Hepatocyte (in vitro differentiated cells): ENCODE data around the gene DHRS7B. TPM values are rescaled to one million over a fixed set of nuclear protein-coding genes. Genes with fewer than 3 reads are reported as not detected.
"Not testable (repeated sequence)": the region's sequence is repeated elsewhere in the genome, so short reads cannot be mapped to it uniquely, and the experiment has no call there.

Source experiments
- DNase-seq: peaks from one replicate; pipeline ENCODE4 v3.0.0-alpha.2; 2016; ENCODE audit warnings: low spot score
- H2AFZ ChIP-seq: fragments of 200-600 bp; sonication (generic); 2 replicates; pipeline ENCODE4 v1.6.0; 2016; ENCODE audit warnings: antibody characterized with exemption, mild to moderate bottlenecking
- H3K27ac ChIP-seq: fragments of 200-600 bp; sonication (generic); 2 replicates; pipeline ENCODE4 v1.5.1; 2016; ENCODE audit warnings: mild to moderate bottlenecking
- H3K27me3 ChIP-seq: fragments of 200-600 bp; sonication (generic); 2 replicates; pipeline ENCODE4 v1.6.1; 2016
- H3K36me3 ChIP-seq: fragments of 200-600 bp; sonication (generic); replicated peaks from 2 replicates; pipeline ENCODE4 v1.5.1; 2016; ENCODE audit warnings: low read depth; ENCODE audit not compliant: insufficient read depth
- H3K4me1 ChIP-seq: fragments of 200-600 bp; sonication (generic); 2 replicates; pipeline ENCODE4 v1.5.1; 2016; ENCODE audit warnings: mild to moderate bottlenecking, moderate library complexity; ENCODE audit not compliant: insufficient read depth
- H3K4me2 ChIP-seq: fragments of 200-600 bp; sonication (generic); 2 replicates; pipeline ENCODE4 v1.6.0; 2016
- H3K4me3 ChIP-seq: fragments of 200-600 bp; sonication (generic); 2 replicates; pipeline ENCODE4 v1.5.1; 2016; ENCODE audit warnings: mild to moderate bottlenecking
- H3K79me2 ChIP-seq: fragments of 200-600 bp; sonication (generic); 2 replicates; pipeline ENCODE4 v1.6.0; 2017; ENCODE audit warnings: mild to moderate bottlenecking
- H3K9me2 ChIP-seq: fragments of 200-600 bp; sonication (generic); replicated peaks from 2 replicates; pipeline ENCODE4 v1.6.0; 2017; ENCODE audit warnings: mild to moderate bottlenecking; ENCODE audit not compliant: insufficient read depth
- H3K9me3 ChIP-seq: fragments of 200-600 bp; sonication (generic); 2 replicates; pipeline ENCODE4 v1.5.1; 2016; ENCODE audit warnings: low read depth, mild to moderate bottlenecking
- H4K20me1 ChIP-seq: fragments of 200-600 bp; sonication (generic); 2 replicates; pipeline ENCODE4 v1.6.0; 2016; ENCODE audit warnings: mild to moderate bottlenecking; ENCODE audit not compliant: insufficient read depth, poor library complexity, severe bottlenecking
- CTCF ChIP-seq: fragments of 200-600 bp; sonication (generic); IDR thresholded peaks from 2 replicates; pipeline ENCODE4 v1.5.1; 2016; ENCODE audit warnings: antibody characterized with exemption, mild to moderate bottlenecking; ENCODE audit not compliant: poor library complexity
- EZH2 ChIP-seq: fragments of 200-600 bp; sonication (generic); IDR thresholded peaks from 2 replicates; pipeline ENCODE4 v1.6.1; 2016; ENCODE audit warnings: antibody characterized with exemption, mild to moderate bottlenecking, borderline replicate concordance
- EZH2phosphoT487 ChIP-seq: fragments of 200-600 bp; sonication (generic); IDR thresholded peaks from one replicate; pipeline ENCODE4 v1.6.1; 2018; ENCODE audit warnings: antibody characterized with exemption, mild to moderate bottlenecking, low read depth, moderate library complexity; ENCODE audit not compliant: unreplicated experiment, severe bottlenecking
- WGBS: methylation state at CpG from one replicate; pipeline ENCODE4 v1.1.6; 2016; ENCODE audit warnings: low lambda C conversion rate; ENCODE audit errors: missing lambda C conversion rate; 5-methylcytosine and 5-hydroxymethylcytosine counted together
- polyA plus RNA-seq: library from polyadenylated mRNA; unstranded; fragments of >200 nt; fragmentation: Nextera tagmentation; extraction: Ambion mirVana; gene quantifications from 2 replicates; pipeline ENCODE4 v1.2.1, GENCODE V29; 2016
- total RNA-seq: library from RNA; depleted of rRNA; stranded (reverse); fragments of >200 nt; gene quantifications from 2 replicates; pipeline ENCODE4 v1.2.3, GENCODE V29; 2014

Gene DHRS7B
- total and polyA plus RNA-seq, 2 experiments from 2014 or later, result 34.6 to 46.2 TPM

GRCh38 chr17:21113049-21113690, 13.6 kb upstream of the DHRS7B start:
- Histone ChIP-seq H3K9me2 (no peaks in the 10 kb centered on the region), H3K79me2 (no peaks in the 10 kb centered on the region), H4K20me1 (no peaks in the 10 kb centered on the region), H3K4me2 (no peak overlapping the region), H3K4me3 (no peak overlapping the region), H2AFZ (no peak overlapping the region), H3K9me3 (no peaks in the 10 kb centered on the region), H3K27me3 (no peaks in the 10 kb centered on the region), H3K36me3 (no peaks in the 10 kb centered on the region), H3K27ac (no peak overlapping the region), H3K4me1 (no peaks in the 10 kb centered on the region)
- TF ChIP-seq CTCF (no peak), EZH2 (no peak), EZH2phosphoT487 (no peak)
- DNase-seq, result no peak
- 87% methylated on average over 5 of the region's 5 CpGs for WGBS

- no peaks in the 10 kb centered on the region for H3K9me3 ChIP-seq
- no peak overlapping the region for H2AFZ ChIP-seq
- no peaks in the 10 kb centered on the region for H3K36me3 ChIP-seq
- TF ChIP-seq EZH2, result no peak
- no peak for TF ChIP-seq EZH2phosphoT487
- no peak for TF ChIP-seq CTCF
- DNase-seq, result no peak
- 76% methylated on average over 1 of the region's 1 CpG for WGBS
- no peaks in the 10 kb centered on the region for H3K79me2 ChIP-seq
- no peaks in the 10 kb centered on the region for H3K9me2 ChIP-seq
- H3K4me1 ChIP-seq, result no peaks in the 10 kb centered on the region
- no peak overlapping the region for H3K27ac ChIP-seq
- H4K20me1 ChIP-seq, result no peaks in the 10 kb centered on the region
- H3K4me3 ChIP-seq, result no peak overlapping the region
- no peak overlapping the region for H3K4me2 ChIP-seq
- no peaks in the 10 kb centered on the region for H3K27me3 ChIP-seq
These were observed 13.0 kb upstream of the DHRS7B start for GRCh38 chr17:21113716-21114115.

GRCh38 chr17:21114791-21115190, 12.0 kb upstream of the DHRS7B start:
- not testable (repeated sequence) for H4K20me1 ChIP-seq, H3K36me3 ChIP-seq, H3K9me2 ChIP-seq, H3K27ac ChIP-seq, H2AFZ ChIP-seq, H3K4me2 ChIP-seq, H3K4me1 ChIP-seq, H3K4me3 ChIP-seq, DNase-seq, H3K79me2 ChIP-seq, H3K27me3 ChIP-seq, H3K9me3 ChIP-seq
- 91% methylated on average over 4 of the region's 4 CpGs for WGBS

GRCh38 chr17:21119247-21119918, 7.4 kb upstream of the DHRS7B start:
- no peak overlapping the region for H3K4me3 ChIP-seq
- peak overlapping the region; percentile 36 for H3K27ac ChIP-seq
- TF ChIP-seq EZH2 (no peak), CTCF (peak; percentile 90)
- peak overlapping the region; percentile 6 for H2AFZ ChIP-seq
- H3K36me3 ChIP-seq, result no peaks in the 10 kb centered on the region
- H3K4me2 ChIP-seq, result peak overlapping the region; percentile 63
- H3K9me3 ChIP-seq, result no peaks in the 10 kb centered on the region
- no peaks in the 10 kb centered on the region for H4K20me1 ChIP-seq
- DNase-seq, result peak; percentile 72
- H3K4me1 ChIP-seq, result no peaks in the 10 kb centered on the region
- no peaks in the 10 kb centered on the region for H3K79me2 ChIP-seq
- no peaks in the 10 kb centered on the region for H3K9me2 ChIP-seq
- WGBS, result 35% methylated on average over 25 of the region's 25 CpGs
- H3K27me3 ChIP-seq, result no peaks in the 10 kb centered on the region
